ENCODE results near the gene SPAG8. TPM values are rescaled to one million over a fixed set of nuclear protein-coding genes. Genes with fewer than 3 reads are reported as not detected.

Gene SPAG8
- total and polyA plus RNA-seq, 2 donors (not counting 1 experiment from before 2014, with no cell fraction given) = 2.0 to 5.4 TPM

DNA sequence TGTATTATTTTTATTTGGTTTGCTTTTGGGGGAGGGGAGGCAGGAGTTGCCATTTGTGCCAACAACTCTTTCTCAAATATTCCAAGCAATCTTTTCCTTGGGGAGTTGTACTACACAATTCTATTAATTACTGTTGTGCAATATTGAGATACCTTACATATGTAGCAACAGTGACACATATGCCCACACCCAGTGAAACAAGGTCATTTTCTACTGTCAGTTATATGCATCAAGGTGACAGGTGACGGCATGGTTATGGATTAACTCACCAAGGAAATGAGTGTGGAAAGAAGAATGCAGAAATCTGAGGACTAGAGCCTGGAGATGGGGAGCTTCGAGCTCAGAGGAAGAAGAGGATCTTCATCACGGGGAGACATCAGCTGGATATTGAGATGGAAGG lies 40.1 kb downstream of the SPAG8 start:
- Histone ChIP-seq H4K20me1 (ENCODE audit: control insufficient read depth, insufficient read depth, low read length, poor library complexity, severe bottlenecking) (peaks cover 44% of the 10 kb centered on the region), H3K9me3 (ENCODE audit: control extremely low read depth in 1 of 3, control insufficient read depth in 2 of 3, insufficient read depth in 1 of 3, low read length in 2 of 3) (no peaks in the 10 kb centered on the region), H3K27me3 (replicated peaks in 1 of 4; ENCODE audit: control extremely low read depth in 1 of 4, control insufficient read depth in 3 of 4, insufficient read depth in 4 of 4, low read length in 3 of 4) (no peaks in the 10 kb centered on the region), H3K4me3 (ENCODE audit: control extremely low read depth in 1 of 5, extremely low read depth in 1 of 5, insufficient read depth in 1 of 5, low read depth in 2 of 5, low read length in 4 of 5) (no peak overlapping the region), H3K4me2 (replicated peaks; ENCODE audit: low read depth, low read length, poor library complexity, severe bottlenecking) (no peak overlapping the region), H3K4me1 (ENCODE audit: control insufficient read depth in 2 of 2, insufficient read depth in 2 of 2, low read length in 2 of 2) (peaks cover 6 to 15% of the 10 kb centered on the region in 2 donors), H3K27ac (ENCODE audit: low read length in 2 of 2) (no peak overlapping the region), H3K36me3 (replicated peaks in 1 of 2; ENCODE audit: control extremely low read depth in 1 of 2, control insufficient read depth in 1 of 2, extremely low read depth in 1 of 2, insufficient read depth in 2 of 2, low read length in 1 of 2) (peaks cover 2 to 17% of the 10 kb centered on the region in 2 experiments), H3K79me2 (ENCODE audit: control insufficient read depth, insufficient read depth, low read length) (peaks cover 53% of the 10 kb centered on the region), H3K9ac (ENCODE audit: low read length) (no peak overlapping the region), H2AFZ (ENCODE audit: insufficient read depth, low read depth, low read length, poor library complexity, severe bottlenecking) (no peak overlapping the region)
- DNase-seq = no peak
- ChIA-PET CTCF (interaction anchor here (1.3 to 3.8 kb wide), 3 partner anchors 16 to 42 kb away, joined by 4 to 22 read pairs (median 8); no protein-coding TSS in a partner anchor), POLR2A (no interaction called here)
- TF ChIP-seq, protein P1, sequence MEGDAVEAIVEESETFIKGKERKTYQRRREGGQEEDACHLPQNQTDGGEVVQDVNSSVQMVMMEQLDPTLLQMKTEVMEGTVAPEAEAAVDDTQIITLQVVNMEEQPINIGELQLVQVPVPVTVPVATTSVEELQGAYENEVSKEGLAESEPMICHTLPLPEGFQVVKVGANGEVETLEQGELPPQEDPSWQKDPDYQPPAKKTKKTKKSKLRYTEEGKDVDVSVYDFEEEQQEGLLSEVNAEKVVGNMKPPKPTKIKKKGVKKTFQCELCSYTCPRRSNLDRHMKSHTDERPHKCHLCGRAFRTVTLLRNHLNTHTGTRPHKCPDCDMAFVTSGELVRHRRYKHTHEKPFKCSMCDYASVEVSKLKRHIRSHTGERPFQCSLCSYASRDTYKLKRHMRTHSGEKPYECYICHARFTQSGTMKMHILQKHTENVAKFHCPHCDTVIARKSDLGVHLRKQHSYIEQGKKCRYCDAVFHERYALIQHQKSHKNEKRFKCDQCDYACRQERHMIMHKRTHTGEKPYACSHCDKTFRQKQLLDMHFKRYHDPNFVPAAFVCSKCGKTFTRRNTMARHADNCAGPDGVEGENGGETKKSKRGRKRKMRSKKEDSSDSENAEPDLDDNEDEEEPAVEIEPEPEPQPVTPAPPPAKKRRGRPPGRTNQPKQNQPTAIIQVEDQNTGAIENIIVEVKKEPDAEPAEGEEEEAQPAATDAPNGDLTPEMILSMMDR (IDR thresholded peaks at IDR 0.05) = no peak
- no peak for TF ChIP-seq EZH2 (IDR thresholded peaks at IDR 0.05; ENCODE audit: borderline replicate concordance, insufficient read depth, low read depth, low read length, poor library complexity, severe bottlenecking)
- intact Hi-C loops (cut with micrococcal nuclease) = no loop called here
- Mint-ChIP-seq H3K4me3 (no peak overlapping the region), H3K27me3 (no peaks in the 10 kb centered on the region), H3K9me3 (ENCODE audit: insufficient read depth) (no peaks in the 10 kb centered on the region), H3K27ac (no peak overlapping the region), H3K4me1 (peaks cover 15% of the 10 kb centered on the region)
- ATAC-seq (ENCODE audit: low read depth) = no peak
- WGBS (ENCODE audit: insufficient coverage) = 100% methylated on average over 2 of the region's 3 CpGs

DNA sequence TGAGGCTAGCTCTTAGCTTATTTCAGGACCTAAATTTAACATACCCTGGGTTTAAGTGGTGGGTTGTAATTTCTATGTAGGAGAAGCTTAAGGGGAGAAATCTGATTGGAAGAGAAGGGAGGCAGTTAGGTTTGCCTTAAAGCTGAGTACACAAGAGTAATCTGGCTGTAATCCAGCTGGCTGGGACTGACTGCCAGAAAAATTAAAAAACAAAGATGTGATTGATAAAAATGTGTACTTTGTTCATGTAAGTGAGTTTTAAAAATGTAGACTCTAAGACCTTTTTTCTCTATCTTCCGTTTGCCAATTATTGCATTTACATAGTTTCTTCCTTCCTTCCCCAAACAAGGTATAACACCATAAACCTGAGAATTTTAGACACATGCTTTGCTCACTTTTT lies 40.5 kb downstream of the SPAG8 start:
- ATAC-seq (ENCODE audit: low read depth) (no peak), DNase-seq (no peak)
- Mint-ChIP-seq H3K27ac (no peak overlapping the region), H3K4me3 (no peak overlapping the region), H3K4me1 (peaks cover 15% of the 10 kb centered on the region), H3K27me3 (no peaks in the 10 kb centered on the region), H3K9me3 (ENCODE audit: insufficient read depth) (no peaks in the 10 kb centered on the region)
- Histone ChIP-seq H2AFZ (ENCODE audit: insufficient read depth, low read depth, low read length, poor library complexity, severe bottlenecking) (no peak overlapping the region), H3K9ac (ENCODE audit: low read length) (no peak overlapping the region), H3K4me2 (replicated peaks; ENCODE audit: low read depth, low read length, poor library complexity, severe bottlenecking) (no peak overlapping the region), H3K36me3 (replicated peaks in 1 of 2; ENCODE audit: control extremely low read depth in 1 of 2, control insufficient read depth in 1 of 2, extremely low read depth in 1 of 2, insufficient read depth in 2 of 2, low read length in 1 of 2) (peaks cover 2 to 17% of the 10 kb centered on the region in 2 experiments), H3K79me2 (ENCODE audit: control insufficient read depth, insufficient read depth, low read length) (peaks cover 57% of the 10 kb centered on the region), H4K20me1 (ENCODE audit: control insufficient read depth, insufficient read depth, low read length, poor library complexity, severe bottlenecking) (peaks cover 46% of the 10 kb centered on the region), H3K9me3 (ENCODE audit: control extremely low read depth in 1 of 3, control insufficient read depth in 2 of 3, insufficient read depth in 1 of 3, low read length in 2 of 3) (no peaks in the 10 kb centered on the region), H3K4me3 (ENCODE audit: control extremely low read depth in 1 of 5, extremely low read depth in 1 of 5, insufficient read depth in 1 of 5, low read depth in 2 of 5, low read length in 4 of 5) (no peak overlapping the region), H3K27me3 (replicated peaks in 1 of 4; ENCODE audit: control extremely low read depth in 1 of 4, control insufficient read depth in 3 of 4, insufficient read depth in 4 of 4, low read length in 3 of 4) (no peaks in the 10 kb centered on the region), H3K4me1 (ENCODE audit: control insufficient read depth in 2 of 2, insufficient read depth in 2 of 2, low read length in 2 of 2) (peaks cover 6 to 15% of the 10 kb centered on the region in 2 donors), H3K27ac (ENCODE audit: low read length in 2 of 2) (no peak overlapping the region)
- no CpG with 5 or more reads among the region's 1 CpG for WGBS (ENCODE audit: insufficient coverage)
- TF ChIP-seq EZH2 (IDR thresholded peaks at IDR 0.05; ENCODE audit: borderline replicate concordance, insufficient read depth, low read depth, low read length, poor library complexity, severe bottlenecking) = no peak
- TF ChIP-seq, protein P1 (IDR thresholded peaks at IDR 0.05) = no peak
- intact Hi-C loops (cut with micrococcal nuclease) = no loop called here
- CTCF ChIA-PET = interaction anchor here (0.6 to 3.8 kb wide), 5 partner anchors 17 to 75 kb away, joined by 4 to 22 read pairs (median 5); partner anchors contain the start of genes GBA2 and RGP1
- POLR2A ChIA-PET = no interaction called here

All from B cell (primary cell).